SK-MEL-5 (cell line): ENCODE measurements around the gene MLLT6. TPM values are rescaled to one million over a fixed set of nuclear protein-coding genes. Genes with fewer than 3 reads are reported as not detected.

Experiments used
- DNase-seq: peaks from one replicate; pipeline ENCODE4 v3.0.0-alpha.2; 2016; ENCODE audit warnings: low read depth, low spot score
- in situ Hi-C: cut with HindIII; loops from 2 replicates; pipeline ENCODE4 v1.10.0; 2016; ENCODE audit warnings: low sequenced_read_pairs, high pct_unique_total_duplicates, low pct_unique_long_range_greater_than_20kb
- small RNA-seq, 2 experiments: library from RNA; depleted of rRNA; stranded (forward); fragments of <200 nt; gene quantifications; one replicate each; pipeline ENCODE3, GENCODE V24; 2014
- total RNA-seq: library from RNA; depleted of rRNA; stranded (reverse); fragments of >200 nt; shearing (Covaris generic); gene quantifications from 2 replicates; pipeline ENCODE4 v1.2.3, GENCODE V29; 2014; rRNA removed

MLLT6 gene
- total RNA-seq, 1 experiment from 2014 or later: 18.7 TPM

- no peak for DNase-seq
- in situ Hi-C loops: no loop called here
Observed at GRCh38 chr17:38768417-38768816, 63.3 kb downstream of the MLLT6 start.

GRCh38 chr17:38773258-38773657, 68.2 kb downstream of the MLLT6 start:
- no peak for DNase-seq
- in situ Hi-C loops: no loop called here

- in situ Hi-C loops: no loop called here
- DNase-seq: no peak
Observed at GRCh38 chr17:38777641-38778250, 72.7 kb downstream of the MLLT6 start.

Small RNA genes lying within 50 kb of the gene (small RNA-seq; reads per million reads assigned to genes)
- 0 to 0.10 reads per million in 2 experiments for gene MIR4726
- 0 to 0.19 reads per million in 2 experiments for gene MIR4734
- gene RNA5SP440: 3.9 to 7.4 reads per million in 2 experiments
- 0 reads per million in 2 experiments for gene RNU6-866P

Other genes starting within 250 kb of the MLLT6 start
- gene SRCIN1, start 99.3 kb upstream of the MLLT6 start, total RNA-seq: 0.37 and 1.3 TPM in 2 replicates
- gene EPOP, start 30.3 kb upstream of the MLLT6 start, total RNA-seq: 5.3 TPM in 2 replicates
- gene CISD3, start 25.1 kb downstream of the MLLT6 start, total RNA-seq: 6.0 and 7.1 TPM in 2 replicates
- 3.5 and 4.3 TPM in 2 replicates for gene PCGF2, start 43.1 kb downstream of the MLLT6 start, total RNA-seq
- gene PSMB3, start 47.5 kb downstream of the MLLT6 start, total RNA-seq: 300 and 342 TPM in 2 replicates
- gene PIP4K2B, start 94.3 kb downstream of the MLLT6 start, total RNA-seq: 21.6 and 23.1 TPM in 2 replicates
- gene CWC25, start 120.0 kb downstream of the MLLT6 start, total RNA-seq: 10.1 and 12.5 TPM in 2 replicates
- 2,873 and 3,047 TPM in 2 replicates for gene RPL23, start 148.4 kb downstream of the MLLT6 start, total RNA-seq
- 16.7 and 16.8 TPM in 2 replicates for gene LASP1, start 164.8 kb downstream of the MLLT6 start, total RNA-seq